WTC11 (cell line): Measurements from ENCODE around the gene PEX26. TPM values are rescaled to one million over a fixed set of nuclear protein-coding genes. Genes with fewer than 3 reads are reported as not detected.

Experiments
- ATAC-seq: fragments of 200-7000 bp; cut with Tn5 transposase; 2 replicates; pipeline ENCODE4 v1.10.0; 2021; ENCODE audit warnings: mild to moderate bottlenecking, moderate library complexity
- CTCF ChIA-PET: fragments of 300-600 bp; sonication (Branson Sonifier 250); formaldehyde crosslinking; loops from one replicate; lab custom pipeline; 2021; ENCODE audit warnings: antibody characterized with exemption; lab: Charles Lee
- POLR2A ChIA-PET: fragments of 350-600 bp; sonication (Branson Sonifier 250); formaldehyde crosslinking; loops from one replicate; lab custom pipeline; 2021; ENCODE audit warnings: antibody characterized with exemption; lab: Charles Lee
- DNase-seq: peaks from one replicate; pipeline ENCODE4 v3.0.0; 2021; ENCODE audit warnings: low spot score
- H3K27ac Mint-ChIP-seq: 2 replicates; pipeline ENCODE4 v1.8.0; 2021; ENCODE audit warnings: mixed read lengths
- H3K27me3 Mint-ChIP-seq: 2 replicates; pipeline ENCODE4 v1.8.0; 2021; ENCODE audit warnings: low read depth, mild to moderate bottlenecking, moderate library complexity, mixed read lengths
- H3K36me3 Mint-ChIP-seq: 2 replicates; pipeline ENCODE4 v1.8.0; 2021; ENCODE audit warnings: mixed read lengths
- H3K4me1 Mint-ChIP-seq: 2 replicates; pipeline ENCODE4 v1.8.0; 2022; ENCODE audit warnings: mixed read lengths
- H3K4me3 Mint-ChIP-seq: 2 replicates; pipeline ENCODE4 v1.8.0; 2021; ENCODE audit warnings: mild to moderate bottlenecking, moderate library complexity, mixed read lengths
- H3K9me3 Mint-ChIP-seq: 2 replicates; pipeline ENCODE4 v1.8.0; 2021; ENCODE audit warnings: mixed read lengths
- ATF3 ChIP-seq: sonication (generic); formaldehyde crosslinking; conservative IDR thresholded peaks from 2 replicates; pipeline ENCODE4 v1.8.1; 2022; ENCODE audit warnings: mild to moderate bottlenecking, missing genetic modification reagents
- ATF6 ChIP-seq: sonication (generic); formaldehyde crosslinking; IDR thresholded peaks from 2 replicates; pipeline ENCODE4 v1.8.1; 2023; ENCODE audit warnings: mild to moderate bottlenecking, missing genetic modification reagents
- CREM ChIP-seq: sonication (generic); formaldehyde crosslinking; IDR thresholded peaks from 2 replicates; pipeline ENCODE4 v1.8.1; 2022; ENCODE audit warnings: mild to moderate bottlenecking, missing genetic modification reagents, moderate library complexity
- ERG ChIP-seq: fragments of 250-450 bp; sonication (Bioruptor Pico); IDR thresholded peaks from 2 replicates; pipeline ENCODE4 v1.8.0; 2021; ENCODE audit warnings: mild to moderate bottlenecking
- ETV6 ChIP-seq: sonication (generic); formaldehyde crosslinking; IDR thresholded peaks from 2 replicates; pipeline ENCODE4 v1.8.1; 2022; ENCODE audit warnings: mild to moderate bottlenecking, missing genetic modification reagents
- FOXJ3 ChIP-seq: sonication (generic); formaldehyde crosslinking; IDR thresholded peaks from 2 replicates; pipeline ENCODE4 v1.9.0; 2021; ENCODE audit warnings: missing genetic modification reagents, mild to moderate bottlenecking, borderline replicate concordance
- FOXK1 ChIP-seq: sonication (generic); formaldehyde crosslinking; IDR thresholded peaks from 2 replicates; pipeline ENCODE4 v1.8.0; 2022; ENCODE audit warnings: mild to moderate bottlenecking, moderate library complexity, missing genetic modification reagents
- FOXP4 ChIP-seq: sonication (generic); formaldehyde crosslinking; IDR thresholded peaks from 2 replicates; pipeline ENCODE4 v1.8.0; 2022; ENCODE audit warnings: mild to moderate bottlenecking, missing genetic modification reagents
- GTF2I ChIP-seq: fragments of 250-450 bp; sonication (Bioruptor Pico); conservative IDR thresholded peaks from 2 replicates; pipeline ENCODE4 v1.4.0; 2021; ENCODE audit warnings: mild to moderate bottlenecking
- HMGXB4 ChIP-seq: sonication (generic); formaldehyde crosslinking; IDR thresholded peaks from 2 replicates; pipeline ENCODE4 v1.8.1; 2023; ENCODE audit warnings: mild to moderate bottlenecking, moderate library complexity, missing genetic modification reagents
- IRF1 ChIP-seq: sonication (generic); formaldehyde crosslinking; IDR thresholded peaks from 2 replicates; pipeline ENCODE4 v1.8.0; 2023; ENCODE audit warnings: missing genetic modification reagents
- KAT7 ChIP-seq: sonication (generic); formaldehyde crosslinking; IDR thresholded peaks from 2 replicates; pipeline ENCODE4 v1.8.1; 2023; ENCODE audit warnings: missing genetic modification reagents, mild to moderate bottlenecking, borderline replicate concordance
- MXD4 ChIP-seq: fragments of 250-450 bp; sonication (Bioruptor Pico); IDR thresholded peaks from 2 replicates; pipeline ENCODE4 v1.8.0; 2021; ENCODE audit warnings: mild to moderate bottlenecking, moderate library complexity, borderline replicate concordance
- MYBL2 ChIP-seq: sonication (generic); formaldehyde crosslinking; IDR thresholded peaks from 2 replicates; pipeline ENCODE4 v1.8.1; 2023; ENCODE audit warnings: mild to moderate bottlenecking, moderate library complexity, missing genetic modification reagents
- NR2C2 ChIP-seq: sonication (generic); formaldehyde crosslinking; IDR thresholded peaks from 2 replicates; pipeline ENCODE4 v1.8.0; 2022; ENCODE audit warnings: mild to moderate bottlenecking, missing genetic modification reagents
- OVOL2 ChIP-seq: fragments of 250-450 bp; sonication (Bioruptor Pico); IDR thresholded peaks from 2 replicates; pipeline ENCODE4 v1.9.0; 2021; ENCODE audit warnings: mild to moderate bottlenecking, borderline replicate concordance
- RORB ChIP-seq: fragments of 250-450 bp; sonication (Bioruptor Pico); IDR thresholded peaks from 2 replicates; pipeline ENCODE4 v1.9.0; 2021; ENCODE audit warnings: mild to moderate bottlenecking
- STAT6 ChIP-seq: sonication (generic); formaldehyde crosslinking; conservative IDR thresholded peaks from 2 replicates; pipeline ENCODE4 v1.8.1; 2023; ENCODE audit warnings: mild to moderate bottlenecking, low read depth, missing genetic modification reagents, moderate library complexity
- ZNF317 ChIP-seq: sonication (generic); formaldehyde crosslinking; IDR thresholded peaks from 2 replicates; pipeline ENCODE4 v1.8.1; 2023; ENCODE audit warnings: low read depth, mild to moderate bottlenecking, moderate library complexity, missing genetic modification reagents, borderline replicate concordance
- ZNF416 ChIP-seq: fragments of 250-450 bp; sonication (Bioruptor Pico); IDR thresholded peaks from 2 replicates; pipeline ENCODE4 v1.9.0; 2021; ENCODE audit warnings: mild to moderate bottlenecking, inconsistent platforms
- total RNA-seq: library from RNA; stranded (reverse); gene quantifications from 3 replicates; pipeline ENCODE4 v1.2.3, GENCODE V29; 2021

PEX26 gene
- total RNA-seq, 1 experiment from 2014 or later, result 52.3 TPM

GRCh38 chr22:18045794-18046193 is 32.0 kb upstream of the PEX26 start:
- TF ChIP-seq STAT6 (no peak), IRF1 (CRISPR knock-in tag) (no peak), KAT7 (CRISPR knock-in tag) (no peak), ATF3 (CRISPR knock-in tag) (no peak), RORB (no peak), GTF2I (CRISPR knock-in tag) (no peak), ETV6 (CRISPR knock-in tag) (no peak), MYBL2 (CRISPR knock-in tag) (no peak), ERG (CRISPR knock-in tag) (no peak), OVOL2 (CRISPR knock-in tag) (no peak), FOXP4 (no peak), FOXJ3 (no peak), MXD4 (CRISPR knock-in tag) (no peak), ZNF416 (CRISPR knock-in tag) (no peak), NR2C2 (no peak), ZNF317 (no peak), CREM (no peak), FOXK1 (CRISPR knock-in tag) (no peak), HMGXB4 (CRISPR knock-in tag) (no peak)
- DNase-seq, result no peak
- Mint-ChIP-seq H3K27ac (no peak overlapping the region), H3K9me3 (peaks cover 4% of the 10 kb centered on the region), H3K4me3 (no peak overlapping the region), H3K36me3 (peaks cover 2% of the 10 kb centered on the region), H3K4me1 (no peaks in the 10 kb centered on the region), H3K27me3 (no peaks in the 10 kb centered on the region)
- CTCF ChIA-PET, result interaction anchor here (0.9 to 1.4 kb wide), 2 partner anchors 15 to 30 kb away, joined by 3 to 5 read pairs; no protein-coding TSS in a partner anchor
- POLR2A ChIA-PET, result no interaction called here
- no peak for ATAC-seq

- Mint-ChIP-seq H3K9me3 (peaks cover 6% of the 10 kb centered on the region; the same call in 1 of the 2 replicates), H3K27me3 (no peaks in the 10 kb centered on the region), H3K36me3 (no peaks in the 10 kb centered on the region), H3K4me1 (no peaks in the 10 kb centered on the region), H3K27ac (no peak overlapping the region), H3K4me3 (no peak overlapping the region)
- DNase-seq (no peak), ATAC-seq (no peak)
- ChIA-PET POLR2A (no interaction called here), CTCF (interaction anchor here (1.0 kb wide), 1 partner anchor 17 kb away, joined by 3 read pairs; no protein-coding TSS in a partner anchor)
- no peak for TF ChIP-seq ATF6
- no peak for TF ChIP-seq OVOL2 (CRISPR knock-in tag)
- TF ChIP-seq HMGXB4 (CRISPR knock-in tag), result no peak
These were observed 29.7 kb upstream of the PEX26 start for GRCh38 chr22:18048041-18048440.
